Trophoblast cell (in vitro differentiated cells and primary cell): ENCODE data around the gene ZNF148.

Source experiments
- DNase-seq, 2 donors: peaks; one replicate each; pipeline ENCODE4 v3.0.0-alpha.2; 2016
- H2AFZ ChIP-seq: 2 replicates; pipeline ENCODE4 v1.6.1; 2013; ENCODE audit warnings: low read length, moderate library complexity, mild to moderate bottlenecking; ENCODE audit not compliant: insufficient read depth, poor library complexity
- H2AK5ac ChIP-seq: 2 replicates; pipeline ENCODE4 v1.6.1; 2013; ENCODE audit warnings: mild to moderate bottlenecking, low read length
- H2BK120ac ChIP-seq: 2 replicates; pipeline ENCODE4 v1.6.1; 2013; ENCODE audit warnings: low read length, mild to moderate bottlenecking, moderate library complexity; ENCODE audit not compliant: insufficient read depth, poor library complexity
- H2BK12ac ChIP-seq: 2 replicates; pipeline ENCODE4 v1.6.1; 2013; ENCODE audit warnings: mild to moderate bottlenecking, low read length, moderate library complexity
- H2BK5ac ChIP-seq: 2 replicates; pipeline ENCODE4 v1.6.1; 2013; ENCODE audit warnings: low read length, low read depth, moderate library complexity, mild to moderate bottlenecking; ENCODE audit not compliant: poor library complexity
- H3K14ac ChIP-seq: 2 replicates; pipeline ENCODE4 v1.6.1; 2013; ENCODE audit warnings: mild to moderate bottlenecking, low read length
- H3K18ac ChIP-seq: 2 replicates; pipeline ENCODE4 v1.6.1; 2013; ENCODE audit warnings: mild to moderate bottlenecking, low read length
- H3K23ac ChIP-seq: 2 replicates; pipeline ENCODE4 v1.6.1; 2013; ENCODE audit warnings: low read length
- H3K27ac ChIP-seq: 2 replicates; pipeline ENCODE4 v1.5.1; 2013; ENCODE audit warnings: low read depth, mild to moderate bottlenecking, inconsistent platforms, low read length, moderate library complexity
- H3K27me3 ChIP-seq: 2 replicates; pipeline ENCODE4 v1.6.1; 2013; ENCODE audit warnings: inconsistent platforms, mild to moderate bottlenecking, low read length, moderate library complexity; ENCODE audit not compliant: insufficient read depth
- H3K36me3 ChIP-seq, 2 experiments: 1 replicate in 1 of 2; 2 replicates in 1 of 2; pipeline ENCODE4 v1.6.1; 2013; ENCODE audit warnings: low read length in 2 of 2, mild to moderate bottlenecking in 2 of 2, moderate library complexity in 1 of 2; ENCODE audit not compliant: insufficient read depth in 2 of 2, control insufficient read depth in 1 of 2
- H3K4ac ChIP-seq: 2 replicates; pipeline ENCODE4 v1.6.1; 2013; ENCODE audit warnings: low read depth, mild to moderate bottlenecking, low read length, moderate library complexity
- H3K4me1 ChIP-seq, 2 experiments: 1 replicate in 1 of 2; 2 replicates in 1 of 2; pipeline ENCODE4 v1.6.1; 2013; ENCODE audit warnings: low read length in 2 of 2, mild to moderate bottlenecking in 2 of 2, moderate library complexity in 1 of 2; ENCODE audit not compliant: insufficient read depth in 2 of 2, control insufficient read depth in 1 of 2
- H3K4me2 ChIP-seq: 2 replicates; pipeline ENCODE4 v1.6.1; 2013; ENCODE audit warnings: inconsistent platforms, mild to moderate bottlenecking, low read length, moderate library complexity
- H3K4me3 ChIP-seq: 2 replicates; pipeline ENCODE4 v1.5.1; 2013; ENCODE audit warnings: mild to moderate bottlenecking, low read depth, low read length, inconsistent platforms
- H3K79me1 ChIP-seq: one replicate; pipeline ENCODE4 v1.6.1; 2013; ENCODE audit warnings: low read length
- H3K79me2 ChIP-seq: 2 replicates; pipeline ENCODE4 v1.6.1; 2013; ENCODE audit warnings: low read length, mild to moderate bottlenecking; ENCODE audit not compliant: control insufficient read depth, insufficient read depth, poor library complexity
- H3K9ac ChIP-seq: 2 replicates; pipeline ENCODE4 v1.6.1; 2013; ENCODE audit warnings: mild to moderate bottlenecking, low read length
- H3K9me3 ChIP-seq: 2 replicates; pipeline ENCODE4 v1.6.1; 2013; ENCODE audit warnings: low read depth, mild to moderate bottlenecking, control low read depth, inconsistent platforms, low read length; ENCODE audit not compliant: insufficient read depth
- H4K12ac ChIP-seq: 2 replicates; pipeline ENCODE4 v1.6.1; 2013; ENCODE audit warnings: low read depth, mild to moderate bottlenecking, low read length, moderate library complexity
- H4K8ac ChIP-seq: 2 replicates; pipeline ENCODE4 v1.6.1; 2013; ENCODE audit warnings: low read depth, mild to moderate bottlenecking, low read length, moderate library complexity
- H4K91ac ChIP-seq: one replicate; pipeline ENCODE4 v1.6.1; 2013; ENCODE audit warnings: low read depth, mild to moderate bottlenecking, low read length, moderate library complexity
- WGBS: extraction: QIAGEN DNeasy Blood & Tissue Kit; methylation state at CpG from one replicate; pipeline ENCODE4 v1.1.7; 2013; ENCODE audit warnings: missing lambda C conversion rate; ENCODE audit not compliant: insufficient read length, insufficient coverage; ENCODE audit errors: extremely low coverage; 5-methylcytosine and 5-hydroxymethylcytosine counted together

ZNF148 gene

DNA sequence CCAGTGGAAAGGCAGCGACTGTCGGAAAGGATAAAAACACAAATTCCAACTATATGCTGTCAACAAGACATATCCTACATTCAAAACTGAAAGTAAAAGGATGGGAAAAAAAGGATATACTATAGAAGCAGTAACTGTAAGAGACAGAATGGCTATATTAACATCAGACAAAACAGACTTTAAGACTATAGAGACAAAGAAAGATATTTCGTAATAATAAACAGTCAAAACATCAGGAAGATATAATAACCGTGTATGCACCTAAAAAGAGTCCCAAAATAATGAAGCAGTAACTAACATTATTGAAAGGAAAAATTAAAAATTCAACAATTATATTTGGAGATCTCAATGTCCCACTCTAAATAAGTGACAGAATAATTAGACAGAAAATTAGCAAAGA, 48.2 kb downstream of the ZNF148 start:
- peaks cover 3% of the 10 kb centered on the region in 2 experiments for H3K36me3 ChIP-seq
- no peak overlapping the region for H3K4ac ChIP-seq
- H2BK12ac ChIP-seq: no peak overlapping the region
- no peak overlapping the region for H2AFZ ChIP-seq
- H4K8ac ChIP-seq: no peak overlapping the region
- no peak overlapping the region for H3K14ac ChIP-seq
- H3K4me1 ChIP-seq: no peaks in the 10 kb centered on the region
- no peaks in the 10 kb centered on the region for H3K79me1 ChIP-seq
- no peaks in the 10 kb centered on the region for H3K27me3 ChIP-seq
- H3K9ac ChIP-seq: no peak overlapping the region
- H3K23ac ChIP-seq: no peak overlapping the region
- no peak overlapping the region for H3K4me2 ChIP-seq
- no peak overlapping the region for H4K91ac ChIP-seq
- H3K18ac ChIP-seq: no peak overlapping the region
- no peak overlapping the region for H2BK5ac ChIP-seq
- whole genome bisulfite sequencing: no CpG with 5 or more reads among the region's 4 CpGs
- no peak overlapping the region for H3K27ac ChIP-seq
- DNase-seq: no peak
- H2AK5ac ChIP-seq: no peak overlapping the region
- H2BK120ac ChIP-seq: no peak overlapping the region
- H3K9me3 ChIP-seq: no peaks in the 10 kb centered on the region
- H3K79me2 ChIP-seq: no peaks in the 10 kb centered on the region
- H3K4me3 ChIP-seq: no peak overlapping the region
- no peak overlapping the region for H4K12ac ChIP-seq

DNA sequence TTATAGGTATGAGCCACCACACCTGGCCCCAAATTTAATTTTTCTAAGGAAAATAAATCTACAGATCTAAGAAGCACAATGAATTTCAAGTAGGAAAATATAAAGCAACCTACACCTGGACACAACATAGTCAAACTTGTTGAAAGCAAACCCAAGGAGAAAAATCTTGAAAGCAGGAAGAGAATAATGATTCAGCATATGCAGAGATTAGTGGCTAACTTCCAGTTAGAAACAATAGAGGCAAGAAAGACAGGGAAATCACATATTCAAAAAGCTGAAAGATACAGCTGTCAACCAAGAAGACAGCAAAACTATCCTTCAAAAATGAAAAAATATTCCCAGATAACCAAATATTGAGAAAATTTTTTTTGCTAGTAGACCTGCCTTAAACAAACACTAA, 49.4 kb downstream of the ZNF148 start:
- Histone ChIP-seq H2AFZ (no peak overlapping the region), H4K12ac (no peak overlapping the region), H3K4ac (no peak overlapping the region), H3K4me3 (no peak overlapping the region), H4K91ac (no peak overlapping the region), H2BK5ac (no peak overlapping the region), H3K79me2 (no peaks in the 10 kb centered on the region), H2AK5ac (no peak overlapping the region), H2BK120ac (no peak overlapping the region), H3K36me3 (peaks cover 3% of the 10 kb centered on the region in 2 experiments), H3K4me1 (no peaks in the 10 kb centered on the region), H4K8ac (no peak overlapping the region), H3K4me2 (no peak overlapping the region), H3K79me1 (no peaks in the 10 kb centered on the region), H3K14ac (no peak overlapping the region), H2BK12ac (no peak overlapping the region), H3K27ac (no peak overlapping the region), H3K18ac (no peak overlapping the region), H3K23ac (no peak overlapping the region), H3K27me3 (no peaks in the 10 kb centered on the region), H3K9me3 (no peaks in the 10 kb centered on the region), H3K9ac (no peak overlapping the region)
- no peak for DNase-seq

DNA sequence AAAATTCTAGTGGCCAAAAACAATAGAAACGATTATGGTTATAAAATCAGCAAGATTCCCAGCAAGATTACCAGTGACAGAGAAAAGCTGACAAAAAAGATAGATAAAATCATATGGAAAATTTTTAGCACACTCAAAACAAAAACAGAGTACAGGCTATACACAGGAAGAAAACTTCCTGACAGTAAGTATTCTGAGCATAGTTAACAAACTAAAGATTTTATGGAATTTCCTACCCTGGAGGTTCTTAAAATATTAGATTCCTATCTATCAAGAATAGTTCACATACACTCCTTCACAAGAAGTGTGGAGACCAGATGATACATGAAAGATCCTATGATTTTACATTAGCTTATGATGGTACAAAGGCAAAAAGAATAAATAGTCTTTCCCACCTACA, 50.8 kb downstream of the ZNF148 start:
- H3K23ac ChIP-seq: no peak overlapping the region
- H2BK120ac ChIP-seq: no peak overlapping the region
- H4K8ac ChIP-seq: no peak overlapping the region
- no peak overlapping the region for H3K4me3 ChIP-seq
- peaks cover 0 to 1% of the 10 kb centered on the region in 2 experiments for H3K36me3 ChIP-seq
- no peak overlapping the region for H3K18ac ChIP-seq
- H2BK5ac ChIP-seq: no peak overlapping the region
- H3K9ac ChIP-seq: no peak overlapping the region
- H4K91ac ChIP-seq: no peak overlapping the region
- no peak overlapping the region for H2BK12ac ChIP-seq
- H3K4me1 ChIP-seq: no peaks in the 10 kb centered on the region
- no CpG with 5 or more reads among the region's 1 CpG for WGBS
- H3K79me2 ChIP-seq: no peaks in the 10 kb centered on the region
- no peak overlapping the region for H3K4me2 ChIP-seq
- peak; percentile 6 to 81 for DNase-seq
- H4K12ac ChIP-seq: no peak overlapping the region
- H3K14ac ChIP-seq: no peak overlapping the region
- no peak overlapping the region for H2AK5ac ChIP-seq
- no peaks in the 10 kb centered on the region for H3K27me3 ChIP-seq
- no peak overlapping the region for H3K4ac ChIP-seq
- H3K27ac ChIP-seq: no peak overlapping the region
- no peaks in the 10 kb centered on the region for H3K9me3 ChIP-seq
- H2AFZ ChIP-seq: no peak overlapping the region
- H3K79me1 ChIP-seq: no peaks in the 10 kb centered on the region

DNA sequence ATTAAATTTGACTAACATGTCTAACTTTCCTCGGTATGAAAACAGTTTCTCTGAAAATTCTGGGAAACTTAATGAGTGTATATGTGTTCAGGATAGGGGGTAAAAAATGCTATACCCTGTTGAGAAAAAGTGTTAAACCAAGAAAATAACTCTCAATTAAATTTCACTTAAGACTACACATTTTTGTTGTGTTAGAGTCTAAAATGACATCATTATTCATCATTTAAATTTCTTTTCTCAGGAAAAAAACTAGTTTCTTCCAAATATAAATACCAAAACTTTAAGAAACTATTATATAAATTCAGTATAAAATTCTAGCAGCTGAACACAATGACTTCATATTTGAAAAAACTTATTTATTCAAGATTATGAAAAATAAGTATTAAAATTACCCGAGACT, 52.2 kb downstream of the ZNF148 start:
- Histone ChIP-seq H4K91ac (no peak overlapping the region), H3K9me3 (no peaks in the 10 kb centered on the region), H2AK5ac (no peak overlapping the region), H3K27ac (no peak overlapping the region), H3K23ac (no peak overlapping the region), H3K14ac (no peak overlapping the region), H2BK12ac (no peak overlapping the region), H3K4me2 (no peak overlapping the region), H3K18ac (no peak overlapping the region), H4K8ac (no peak overlapping the region), H2BK5ac (no peak overlapping the region), H3K36me3 (peaks cover 0 to 1% of the 10 kb centered on the region in 2 experiments), H3K4me1 (no peaks in the 10 kb centered on the region), H3K27me3 (no peaks in the 10 kb centered on the region), H3K79me2 (no peaks in the 10 kb centered on the region), H3K9ac (no peak overlapping the region), H3K4ac (no peak overlapping the region), H2AFZ (no peak overlapping the region), H3K79me1 (no peaks in the 10 kb centered on the region), H2BK120ac (no peak overlapping the region), H3K4me3 (no peak overlapping the region), H4K12ac (no peak overlapping the region)
- WGBS: no CpG with 5 or more reads among the region's 2 CpGs
- DNase-seq: no peak
